GM23248 (cell line): ENCODE results near the gene RAB14. TPM values are rescaled to one million over a fixed set of nuclear protein-coding genes. Genes with fewer than 3 reads are reported as not detected.
A peak's percentile ranks its signal among the peaks of the same experiment; 100 is the strongest.

Experiments used
- DNase-seq: peaks from one replicate; pipeline ENCODE4 v3.0.0-alpha.2; 2015
- H2AFZ ChIP-seq: fragments of 200-600 bp; sonication (generic); 2 replicates; pipeline ENCODE4 v1.6.1; 2016; ENCODE audit warnings: antibody characterized with exemption
- H3F3A ChIP-seq: fragments of 200-600 bp; sonication (generic); 2 replicates; pipeline ENCODE4 v1.6.1; 2016; ENCODE audit warnings: mild to moderate bottlenecking, antibody characterized with exemption, mixed run types; ENCODE audit not compliant: insufficient read depth
- H3K27ac ChIP-seq: fragments of 200-600 bp; sonication (generic); 2 replicates; pipeline ENCODE4 v1.5.1; 2016; ENCODE audit warnings: mild to moderate bottlenecking
- H3K27me3 ChIP-seq: fragments of 200-600 bp; sonication (generic); replicated peaks from 2 replicates; pipeline ENCODE4 v1.6.1; 2016; ENCODE audit warnings: mild to moderate bottlenecking; ENCODE audit not compliant: insufficient read depth
- H3K36me3 ChIP-seq: fragments of 200-600 bp; sonication (generic); 2 replicates; pipeline ENCODE4 v1.6.1; 2016; ENCODE audit warnings: low read depth, mild to moderate bottlenecking
- H3K4me1 ChIP-seq: fragments of 200-600 bp; sonication (generic); 2 replicates; pipeline ENCODE4 v1.6.1; 2016; ENCODE audit warnings: mild to moderate bottlenecking; ENCODE audit not compliant: insufficient read depth
- H3K4me2 ChIP-seq: fragments of 200-600 bp; sonication (generic); one replicate; pipeline ENCODE4 v1.6.1; 2016; ENCODE audit warnings: mild to moderate bottlenecking; ENCODE audit not compliant: unreplicated experiment
- H3K4me3 ChIP-seq: fragments of 200-600 bp; sonication (generic); 2 replicates; pipeline ENCODE4 v1.5.1; 2016; ENCODE audit warnings: mild to moderate bottlenecking
- H3K79me2 ChIP-seq: fragments of 200-600 bp; sonication (generic); 2 replicates; pipeline ENCODE4 v1.6.1; 2016; ENCODE audit warnings: mild to moderate bottlenecking; ENCODE audit not compliant: insufficient read depth
- H3K9ac ChIP-seq: fragments of 200-600 bp; sonication (generic); 2 replicates; pipeline ENCODE4 v1.6.1; 2016; ENCODE audit warnings: mild to moderate bottlenecking
- H3K9me2 ChIP-seq: fragments of 200-600 bp; sonication (generic); 2 replicates; pipeline ENCODE4 v1.6.1; 2016; ENCODE audit warnings: mixed run types, mild to moderate bottlenecking, moderate library complexity; ENCODE audit not compliant: insufficient read depth
- H3K9me3 ChIP-seq: fragments of 200-600 bp; sonication (generic); one replicate; pipeline ENCODE4 v1.6.1; 2017; ENCODE audit warnings: low read depth
- H4K20me1 ChIP-seq: fragments of 200-600 bp; sonication (generic); 2 replicates; pipeline ENCODE4 v1.6.0; 2016; ENCODE audit not compliant: insufficient read depth
- EZH2 ChIP-seq: fragments of 200-600 bp; sonication (generic); IDR thresholded peaks from 2 replicates; pipeline ENCODE4 v1.6.1; 2018; ENCODE audit warnings: antibody characterized with exemption, mild to moderate bottlenecking; ENCODE audit not compliant: insufficient read depth, poor library complexity, severe bottlenecking
- EZH2phosphoT487 ChIP-seq: fragments of 200-600 bp; sonication (generic); IDR thresholded peaks from 2 replicates; pipeline ENCODE4 v1.6.1; 2018; ENCODE audit warnings: antibody characterized with exemption, moderate library complexity, mild to moderate bottlenecking, low read depth; ENCODE audit not compliant: insufficient read depth
- WGBS, 2 experiments: methylation state at CpG; one replicate each; pipeline ENCODE4 v1.1.6; 2015 to 2017; ENCODE audit warnings: low lambda C conversion rate in 2 of 2, low coverage in 1 of 2; ENCODE audit errors: missing lambda C conversion rate in 2 of 2; 5-methylcytosine and 5-hydroxymethylcytosine counted together
- in situ Hi-C: fragments of 300-500 bp; cut with MboI; formaldehyde crosslinking; loops from 2 replicates; pipeline ENCODE4 v1.15.0; 2020
- polyA plus RNA-seq: library from polyadenylated mRNA; unstranded; fragments of >200 nt; fragmentation: Nextera tagmentation; extraction: Ambion mirVana; gene quantifications from 2 replicates; pipeline ENCODE4 v1.2.1, GENCODE V29; 2016
- total RNA-seq: library from RNA; depleted of rRNA; stranded (reverse); fragments of >200 nt; shearing (Covaris generic); gene quantifications from 2 replicates; pipeline ENCODE4 v1.2.3, GENCODE V29; 2014

RAB14 gene
- total and polyA plus RNA-seq, 2 experiments from 2014 or later: 25.8 to 75.9 TPM

- Histone ChIP-seq H4K20me1 (peaks cover 4% of the 10 kb centered on the region; the same call in 1 of the 2 replicates), H3K9ac (no peak overlapping the region), H3K9me3 (no peaks in the 10 kb centered on the region), H2AFZ (no peak overlapping the region), H3K9me2 (no peaks in the 10 kb centered on the region), H3K36me3 (no peaks in the 10 kb centered on the region), H3K27me3 (no peaks in the 10 kb centered on the region), H3K27ac (no peak overlapping the region), H3K4me2 (no peak overlapping the region), H3K79me2 (peaks cover 28% of the 10 kb centered on the region), H3F3A (no peaks in the 10 kb centered on the region), H3K4me3 (no peak overlapping the region), H3K4me1 (peaks cover 8% of the 10 kb centered on the region)
- DNase-seq: no peak
- TF ChIP-seq EZH2: no peak
- no peak for TF ChIP-seq EZH2phosphoT487
- in situ Hi-C loops: loop anchor here (25.0 kb wide), 1 partner anchor 108 kb away; no protein-coding TSS in a partner anchor
Observed at GRCh38 chr9:121204611-121205010, 2.9 kb upstream of the RAB14 start.

GRCh38 chr9:121204121-121204520, 2.5 kb upstream of the RAB14 start:
- TF ChIP-seq EZH2 (no peak), EZH2phosphoT487 (no peak)
- no peak overlapping the region for H3K4me2 ChIP-seq
- WGBS, 2 experiments: 87 to 95% methylated on average over 2 of the region's 2 CpGs
- no peaks in the 10 kb centered on the region for H3K9me2 ChIP-seq
- H3K9me3 ChIP-seq: no peaks in the 10 kb centered on the region
- no peak overlapping the region for H3K27ac ChIP-seq
- no peaks in the 10 kb centered on the region for H3K27me3 ChIP-seq
- no peak overlapping the region for H3K9ac ChIP-seq
- no peaks in the 10 kb centered on the region for H3F3A ChIP-seq
- in situ Hi-C loops: loop anchor here (25.0 kb wide), 1 partner anchor 108 kb away; no protein-coding TSS in a partner anchor
- H3K4me1 ChIP-seq: peaks cover 13% of the 10 kb centered on the region
- H3K79me2 ChIP-seq: peaks cover 32% of the 10 kb centered on the region
- H2AFZ ChIP-seq: no peak overlapping the region
- H4K20me1 ChIP-seq: peaks cover 9% of the 10 kb centered on the region
- H3K4me3 ChIP-seq: no peak overlapping the region
- DNase-seq: no peak
- H3K36me3 ChIP-seq: no peaks in the 10 kb centered on the region

GRCh38 chr9:121201045-121201737, 478 bp downstream of the RAB14 start:
- H3K9me2 ChIP-seq: no peaks in the 10 kb centered on the region
- peaks cover 37% of the 10 kb centered on the region for H4K20me1 ChIP-seq
- H3K4me2 ChIP-seq: peak overlapping the region; percentile 100
- peak; percentile 71 for DNase-seq
- peak overlapping the region; percentile 82 for H3K27ac ChIP-seq
- H2AFZ ChIP-seq: peak overlapping the region; percentile 83
- 0 out of 2 replicates have a peak, but pooled peaks cover 4% of the 10 kb centered on the region for H3F3A ChIP-seq
- peak overlapping the region; percentile 92 for H3K9ac ChIP-seq
- TF ChIP-seq EZH2phosphoT487: no peak
- no peak for TF ChIP-seq EZH2
- 0 to 1% methylated on average over 27 to 56 of the region's 81 CpGs for WGBS, 2 experiments
- no peaks in the 10 kb centered on the region for H3K27me3 ChIP-seq
- H3K4me1 ChIP-seq: peaks cover 42% of the 10 kb centered on the region
- no peaks in the 10 kb centered on the region for H3K36me3 ChIP-seq
- H3K9me3 ChIP-seq: no peaks in the 10 kb centered on the region
- in situ Hi-C loops: loop anchor here (25.0 kb wide), 1 partner anchor 111 kb away; no protein-coding TSS in a partner anchor
- H3K4me3 ChIP-seq: peak overlapping the region; percentile 97
- H3K79me2 ChIP-seq: peaks cover 62% of the 10 kb centered on the region

DNA sequence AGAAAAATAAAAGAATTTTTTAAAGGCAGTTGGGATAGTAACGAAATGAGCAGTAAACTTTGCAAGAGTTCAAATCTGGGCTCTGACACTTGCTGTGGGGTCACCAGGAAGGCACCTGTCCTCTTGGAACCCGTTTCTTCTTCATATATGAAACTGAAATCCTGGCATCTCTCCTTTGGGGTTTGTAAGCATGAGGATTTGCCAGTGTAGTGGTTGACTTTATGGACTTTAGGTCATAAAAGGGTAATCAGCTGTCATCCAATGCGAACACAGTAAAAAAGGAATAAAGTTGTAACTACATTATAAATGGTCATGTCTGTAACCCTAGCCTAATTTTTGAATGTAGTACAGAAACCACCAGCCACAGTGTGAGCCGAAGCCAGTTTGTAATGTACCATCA, 1.3 kb downstream of the RAB14 start:
- no peaks in the 10 kb centered on the region for H3K9me3 ChIP-seq
- H4K20me1 ChIP-seq: peaks cover 45% of the 10 kb centered on the region
- 0 out of 2 replicates have a peak, but pooled peaks cover 4% of the 10 kb centered on the region for H3F3A ChIP-seq
- H3K4me1 ChIP-seq: peaks cover 50% of the 10 kb centered on the region
- 3 to 4% methylated on average over 4 of the region's 4 CpGs for WGBS, 2 experiments
- H3K4me2 ChIP-seq: peak overlapping the region; percentile 100
- H3K4me3 ChIP-seq: peak overlapping the region; percentile 97
- peak; percentile 26 for DNase-seq
- TF ChIP-seq EZH2 (no peak), EZH2phosphoT487 (no peak)
- H3K27me3 ChIP-seq: no peaks in the 10 kb centered on the region
- no peaks in the 10 kb centered on the region for H3K36me3 ChIP-seq
- peak overlapping the region; percentile 92 for H3K9ac ChIP-seq
- peak overlapping the region; percentile 82 for H3K27ac ChIP-seq
- in situ Hi-C loops: loop anchor here (25.0 kb wide), 1 partner anchor 112 kb away; no protein-coding TSS in a partner anchor
- H2AFZ ChIP-seq: no peak overlapping the region
- H3K9me2 ChIP-seq: no peaks in the 10 kb centered on the region
- peaks cover 70% of the 10 kb centered on the region for H3K79me2 ChIP-seq
